Muscle of leg (tissue), 11 donors: ENCODE data around the gene SNX5. TPM values are rescaled to one million over a fixed set of nuclear protein-coding genes. Genes with fewer than 3 reads are reported as not detected.

Source experiments
- DNase-seq: peaks from one replicate; pipeline ENCODE4 v3.0.0; 2013
- H3K27ac ChIP-seq: one replicate; pipeline ENCODE4 v1.5.1; 2013; ENCODE audit warnings: mild to moderate bottlenecking, low read length, control low read depth
- H3K27me3 ChIP-seq: one replicate; pipeline ENCODE4 v1.6.1; 2013; ENCODE audit warnings: low read length; ENCODE audit not compliant: control insufficient read depth, insufficient read depth
- H3K36me3 ChIP-seq: one replicate; pipeline ENCODE4 v1.6.1; 2013; ENCODE audit warnings: low read length; ENCODE audit not compliant: control insufficient read depth, insufficient read depth
- H3K4me1 ChIP-seq: one replicate; pipeline ENCODE4 v1.6.1; 2013; ENCODE audit warnings: low read length; ENCODE audit not compliant: control insufficient read depth, insufficient read depth
- H3K4me3 ChIP-seq: one replicate; pipeline ENCODE4 v1.5.1; 2013; ENCODE audit warnings: low read length, control low read depth
- H3K9me3 ChIP-seq: replicated peaks from 2 replicates; pipeline ENCODE4 v1.6.1; 2013; ENCODE audit warnings: low read depth, low read length; ENCODE audit not compliant: control insufficient read depth
- WGBS: methylation state at CpG from one replicate; pipeline ENCODE4 v1.1.5; 2013; ENCODE audit warnings: missing lambda C conversion rate; ENCODE audit not compliant: insufficient coverage; 5-methylcytosine and 5-hydroxymethylcytosine counted together
- polyA plus RNA-seq, 8 donors: library from polyadenylated mRNA; unstranded; fragments of 120-200 nt; gene quantifications; one replicate each; pipeline versions ENCODE4 v1.2.1 to v1.2.3, GENCODE V29; 2013; ENCODE audit warnings: inconsistent platforms in 1 of 8, low replicate concordance in 1 of 8; ENCODE audit not compliant: insufficient read length in 8 of 8, insufficient read depth in 1 of 8
- total RNA-seq: library from RNA; stranded (reverse); fragments of 120-200 nt; gene quantifications from one replicate; pipeline ENCODE4 v1.2.4, GENCODE V29; 2013

SNX5 gene
- total and polyA plus RNA-seq, 9 donors: 78.9 to 123 (median 107) TPM

DNA sequence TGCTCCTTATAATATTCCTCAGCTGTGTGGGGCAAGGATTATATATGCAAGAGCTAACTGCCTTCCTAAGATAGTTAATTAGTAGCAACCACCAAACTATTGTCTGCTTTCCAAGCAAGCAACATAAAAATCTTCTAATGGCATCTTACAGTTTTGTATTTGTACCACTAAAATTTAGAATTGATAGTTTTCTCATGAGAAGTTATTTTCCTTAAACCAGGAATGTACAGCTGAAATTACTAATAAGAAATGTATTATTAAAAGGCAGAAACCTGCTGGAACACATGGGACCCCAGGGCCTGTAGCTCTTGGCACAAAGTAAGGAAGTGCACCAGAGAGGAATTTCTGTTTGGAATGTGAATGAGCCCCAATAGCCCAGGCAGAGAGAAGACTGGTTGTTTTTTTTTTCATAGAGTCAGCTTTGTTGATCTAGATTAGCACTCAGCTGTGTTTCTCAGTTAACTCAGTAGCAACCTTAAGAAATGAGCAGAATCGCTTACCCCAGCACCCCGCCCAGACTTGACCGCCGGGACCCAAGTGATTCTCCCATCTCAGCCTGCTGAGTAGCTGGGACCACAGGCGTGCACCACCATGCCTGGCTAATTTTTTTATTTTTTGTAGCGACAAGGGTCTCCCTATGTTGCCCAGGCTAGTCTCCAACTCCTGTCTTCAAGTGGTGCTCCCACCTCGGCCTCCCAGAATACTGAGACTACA lies 2.9 kb upstream of the SNX5 start:
- Histone ChIP-seq H3K27ac (peak overlapping the region; percentile 52), H3K4me1 (peaks cover 13% of the 10 kb centered on the region), H3K27me3 (no peaks in the 10 kb centered on the region), H3K4me3 (peak overlapping the region; percentile 18), H3K9me3 (no peaks in the 10 kb centered on the region), H3K36me3 (peaks cover 8% of the 10 kb centered on the region)
- 5% methylated on average over 6 of the region's 7 CpGs for WGBS
- DNase-seq: peak; percentile 54

DNA sequence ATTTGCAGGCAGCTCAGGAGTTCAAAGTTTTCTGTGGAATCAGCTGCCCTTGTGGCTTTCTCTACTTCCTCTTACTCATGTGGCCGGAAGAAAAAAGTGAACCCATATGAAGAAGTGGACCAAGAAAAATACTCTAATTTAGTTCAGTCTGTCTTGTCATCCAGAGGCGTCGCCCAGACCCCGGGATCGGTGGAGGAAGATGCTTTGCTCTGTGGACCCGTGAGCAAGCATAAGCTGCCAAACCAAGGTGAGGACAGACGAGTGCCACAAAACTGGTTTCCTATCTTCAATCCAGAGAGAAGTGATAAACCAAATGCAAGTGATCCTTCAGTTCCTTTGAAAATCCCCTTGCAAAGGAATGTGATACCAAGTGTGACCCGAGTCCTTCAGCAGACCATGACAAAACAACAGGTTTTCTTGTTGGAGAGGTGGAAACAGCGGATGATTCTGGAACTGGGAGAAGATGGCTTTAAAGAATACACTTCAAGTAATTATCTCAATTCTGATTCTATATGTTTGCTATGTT lies 1.4 kb upstream of the SNX5 start:
- WGBS: 0% methylated on average over 5 of the region's 9 CpGs
- H3K27me3 ChIP-seq: no peaks in the 10 kb centered on the region
- H3K9me3 ChIP-seq: no peaks in the 10 kb centered on the region
- peak overlapping the region; percentile 100 for H3K27ac ChIP-seq
- H3K36me3 ChIP-seq: no peaks in the 10 kb centered on the region
- H3K4me3 ChIP-seq: peak overlapping the region; percentile 96
- H3K4me1 ChIP-seq: peaks cover 26% of the 10 kb centered on the region
- peak; percentile 79 for DNase-seq

DNA sequence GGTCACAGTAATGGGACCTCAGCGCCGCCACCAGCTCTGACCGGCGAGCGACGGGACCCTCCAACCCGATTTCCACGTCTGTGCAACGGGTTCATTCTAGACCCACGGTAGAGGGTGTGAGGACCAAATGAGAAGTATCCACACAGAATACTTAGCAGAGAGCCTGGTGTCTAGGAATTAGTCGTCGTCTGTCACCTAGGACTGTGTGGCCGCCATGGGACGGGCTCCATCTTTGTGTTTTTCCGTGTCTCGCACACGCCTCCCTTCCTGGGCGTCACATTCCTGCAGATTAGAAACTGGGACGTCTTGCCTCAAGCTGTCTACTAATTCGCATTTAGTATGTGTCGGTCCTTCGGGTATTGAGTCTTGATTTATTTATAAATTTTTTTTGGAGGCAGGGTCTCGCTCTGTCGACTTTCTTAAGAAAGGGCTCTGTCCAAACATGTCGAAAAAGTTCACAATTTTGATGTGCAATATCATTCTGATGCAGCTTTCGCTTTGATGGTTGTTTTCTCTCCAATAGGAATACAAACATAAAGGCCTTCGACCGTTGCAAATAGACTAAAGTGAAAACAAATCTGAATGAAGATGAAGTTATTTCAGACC lies 787 bp upstream of the SNX5 start:
- H3K4me1 ChIP-seq: peaks cover 29% of the 10 kb centered on the region
- H3K36me3 ChIP-seq: no peaks in the 10 kb centered on the region
- WGBS: 0% methylated on average over 9 of the region's 28 CpGs
- peak overlapping the region; percentile 96 for H3K4me3 ChIP-seq
- no peaks in the 10 kb centered on the region for H3K9me3 ChIP-seq
- H3K27ac ChIP-seq: peak overlapping the region; percentile 100
- H3K27me3 ChIP-seq: no peaks in the 10 kb centered on the region
- peak; percentile 69 for DNase-seq

DNA sequence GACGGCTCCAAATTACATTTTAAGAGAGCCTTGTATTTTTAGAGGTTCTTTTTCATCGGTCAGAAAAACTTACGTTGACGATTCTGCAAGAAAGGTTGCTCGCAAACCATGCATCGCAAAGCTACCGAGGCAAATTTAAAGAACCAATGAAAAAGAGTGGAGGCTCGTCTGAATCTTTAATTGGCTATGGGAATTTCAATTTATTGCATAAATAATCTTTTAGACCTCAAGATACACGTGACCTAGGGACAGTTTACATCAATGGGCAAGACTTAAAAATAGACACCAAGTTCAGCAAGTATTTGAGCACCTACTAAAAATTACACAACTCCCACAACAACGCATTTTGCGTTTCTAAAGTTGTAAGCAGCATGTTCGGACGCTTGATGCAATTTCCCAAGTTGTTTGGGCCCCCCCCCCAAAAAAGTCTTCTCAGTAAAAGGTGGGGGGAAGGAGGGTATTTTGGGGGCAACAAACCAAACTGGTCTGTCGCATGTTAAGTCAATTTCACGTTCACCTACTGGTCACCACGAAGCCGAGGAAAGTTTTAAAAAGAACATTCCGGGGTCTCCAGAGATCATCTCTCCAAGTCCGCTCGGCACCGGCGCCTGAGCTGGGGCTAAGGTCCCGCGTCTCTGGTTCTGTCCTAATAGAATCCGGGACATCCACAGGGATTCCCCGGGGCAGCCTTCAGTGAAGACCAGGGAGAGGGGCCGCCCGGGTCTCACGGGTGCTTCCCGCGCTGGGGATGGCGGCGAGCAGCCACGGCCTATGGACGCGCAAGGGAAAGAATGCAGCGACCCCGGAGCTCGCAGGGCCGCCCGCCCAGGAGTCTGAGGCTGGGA lies 851 bp downstream of the SNX5 start:
- no peaks in the 10 kb centered on the region for H3K27me3 ChIP-seq
- peak overlapping the region; percentile 96 for H3K4me3 ChIP-seq
- peaks cover 7% of the 10 kb centered on the region for H3K36me3 ChIP-seq
- peaks cover 31% of the 10 kb centered on the region for H3K4me1 ChIP-seq
- no peaks in the 10 kb centered on the region for H3K9me3 ChIP-seq
- DNase-seq: peak; percentile 52
- WGBS: under 1% methylated on average over 28 of the region's 41 CpGs
- peak overlapping the region; percentile 100 for H3K27ac ChIP-seq

DNA sequence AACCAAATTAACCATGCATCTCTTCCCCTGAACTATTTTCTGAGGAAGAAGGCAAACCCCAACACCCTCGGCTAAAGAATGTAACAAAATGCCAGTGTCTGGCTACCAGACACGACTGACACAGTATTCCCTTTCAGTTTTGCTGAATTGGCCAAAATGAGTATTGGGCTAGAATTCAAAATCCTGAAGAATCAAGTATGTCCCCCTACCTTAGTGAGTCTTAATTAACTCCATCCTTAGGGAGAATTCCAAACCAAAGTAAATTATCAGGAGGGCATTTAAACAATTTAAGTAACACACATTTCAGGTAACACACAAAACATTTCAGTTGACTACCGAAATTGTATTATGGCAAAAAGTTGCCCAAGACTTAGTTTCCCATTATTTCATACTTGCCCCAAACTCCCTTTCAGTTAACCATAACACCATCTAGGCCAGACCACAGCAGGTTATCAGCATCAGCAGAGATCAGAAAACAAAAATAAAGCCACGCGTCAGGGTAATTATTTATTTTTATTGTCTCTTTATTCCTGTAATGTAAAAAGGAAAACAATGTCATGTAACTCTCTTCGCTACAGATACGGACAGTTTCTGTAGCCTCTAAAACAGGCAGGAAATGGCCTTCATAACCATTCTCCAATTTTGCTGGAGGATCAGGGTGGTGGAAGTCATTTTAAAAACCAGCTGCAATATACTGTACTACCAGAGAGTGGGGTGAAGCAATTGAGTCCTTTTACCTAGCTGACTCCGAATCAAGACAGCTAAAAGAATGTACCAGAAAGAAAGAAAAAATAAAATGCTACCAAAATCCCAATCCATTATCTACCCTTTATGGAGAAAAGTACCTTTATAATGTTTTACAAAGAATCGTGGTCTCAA lies 1.9 kb downstream of the SNX5 start:
- Histone ChIP-seq H3K4me3 (peak overlapping the region; percentile 96), H3K36me3 (peaks cover 7% of the 10 kb centered on the region), H3K27me3 (no peaks in the 10 kb centered on the region), H3K9me3 (no peaks in the 10 kb centered on the region), H3K4me1 (peaks cover 35% of the 10 kb centered on the region), H3K27ac (peak overlapping the region; percentile 100)
- DNase-seq: peak; percentile 68
- no CpG with 5 or more reads among the region's 9 CpGs for WGBS

DNA sequence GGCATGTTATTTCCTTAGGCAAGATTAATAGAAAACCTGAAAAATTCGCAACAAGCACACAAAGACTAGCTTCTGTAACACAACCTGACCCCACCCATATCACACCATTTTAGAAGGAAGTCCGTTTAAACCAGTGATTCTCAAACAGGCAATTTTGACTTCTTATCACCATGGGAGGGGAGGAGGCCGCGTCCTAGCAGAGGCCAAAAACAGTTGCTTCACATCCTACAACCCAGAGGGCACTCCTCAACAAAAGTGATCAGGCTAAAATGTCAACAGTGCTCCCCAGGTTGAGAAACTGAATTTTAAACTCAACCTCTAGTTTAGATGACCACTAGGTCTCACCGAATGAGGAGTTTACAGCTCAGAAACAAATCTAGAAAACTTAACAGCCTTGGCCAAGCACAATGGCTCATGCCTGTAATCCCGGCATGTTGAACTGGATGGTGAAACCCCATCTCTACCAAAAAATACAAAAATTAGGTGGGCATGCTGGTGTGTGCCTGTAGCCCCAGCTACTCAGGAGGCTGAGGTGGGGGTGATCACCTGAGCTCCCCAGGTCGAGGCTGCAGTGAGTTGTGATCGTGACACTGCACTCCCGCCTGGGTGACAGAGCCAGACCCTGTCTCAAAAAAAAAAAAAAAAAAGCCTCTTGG lies 3.4 kb downstream of the SNX5 start:
- peak overlapping the region; percentile 0 for H3K4me3 ChIP-seq
- H3K27ac ChIP-seq: peak overlapping the region; percentile 56
- H3K4me1 ChIP-seq: peaks cover 38% of the 10 kb centered on the region
- no peaks in the 10 kb centered on the region for H3K9me3 ChIP-seq
- H3K27me3 ChIP-seq: no peaks in the 10 kb centered on the region
- no peak for DNase-seq
- peaks cover 7% of the 10 kb centered on the region for H3K36me3 ChIP-seq
- WGBS: 63% methylated on average over 2 of the region's 9 CpGs

DNA sequence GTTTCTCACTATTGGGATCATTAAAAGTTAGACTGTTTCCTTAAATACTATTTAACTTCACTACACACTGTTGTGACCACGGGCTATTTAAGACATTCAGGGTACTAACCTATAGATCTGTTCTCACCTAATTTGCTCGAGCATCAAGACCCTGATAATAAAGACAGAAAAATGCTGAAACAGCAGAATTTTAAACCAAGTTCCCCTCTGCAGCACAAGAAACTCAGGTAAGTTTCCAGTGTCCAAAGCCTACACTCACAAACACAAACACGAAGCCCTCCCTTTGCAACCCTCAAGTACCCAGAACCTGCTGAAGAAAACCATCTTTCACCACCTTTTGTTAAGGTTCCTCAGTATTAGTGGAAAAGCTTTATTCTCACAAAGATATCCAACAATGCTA lies 4.0 kb downstream of the SNX5 start:
- H3K4me1 ChIP-seq: peaks cover 42% of the 10 kb centered on the region
- WGBS: 41% methylated on average over 2 of the region's 3 CpGs
- no peak for DNase-seq
- peak overlapping the region; percentile 7 for H3K27ac ChIP-seq
- no peaks in the 10 kb centered on the region for H3K27me3 ChIP-seq
- H3K4me3 ChIP-seq: no peak overlapping the region
- H3K36me3 ChIP-seq: peaks cover 7% of the 10 kb centered on the region
- no peaks in the 10 kb centered on the region for H3K9me3 ChIP-seq

DNA sequence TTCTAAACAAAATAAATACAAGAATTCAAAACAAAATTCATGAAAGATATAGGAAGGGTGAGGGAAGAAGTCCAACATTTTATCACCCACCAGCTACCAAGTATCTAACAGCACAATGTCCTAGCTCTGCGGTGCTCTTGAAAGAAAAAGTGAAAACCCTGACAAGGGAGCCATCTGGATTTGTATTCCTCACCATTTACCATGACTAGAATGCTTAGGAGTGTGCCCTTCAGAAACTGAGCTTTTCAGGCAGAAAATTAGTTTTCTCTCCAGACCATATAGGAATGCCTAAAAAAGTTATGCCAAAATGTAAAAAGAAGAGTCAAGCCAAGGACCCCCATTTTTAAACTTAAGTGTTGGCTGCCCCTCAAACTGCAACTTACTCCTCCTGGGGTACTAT lies 4.5 kb downstream of the SNX5 start:
- no peaks in the 10 kb centered on the region for H3K9me3 ChIP-seq
- peaks cover 45% of the 10 kb centered on the region for H3K4me1 ChIP-seq
- WGBS: no CpG with 5 or more reads among the region's 1 CpG
- DNase-seq: no peak
- peaks cover 7% of the 10 kb centered on the region for H3K36me3 ChIP-seq
- no peak overlapping the region for H3K4me3 ChIP-seq
- no peaks in the 10 kb centered on the region for H3K27me3 ChIP-seq
- H3K27ac ChIP-seq: peak overlapping the region; percentile 15
